BJ (cell line): ENCODE data around the gene SRF. TPM values are rescaled to one million over a fixed set of nuclear protein-coding genes. Genes with fewer than 3 reads are reported as not detected.

ENCODE experiments used
- CTCF ChIA-PET: fragments of 350-600 bp; formaldehyde crosslinking; extraction: SDS; loops from one replicate; lab custom pipeline; 2021; ENCODE audit warnings: antibody characterized with exemption, inconsistent platforms; lab: Yijun Ruan, JAX
- POLR2A ChIA-PET: fragments of 300-600 bp; sonication (Branson Sonifier 250); formaldehyde crosslinking; extraction: SDS; loops from one replicate; lab custom pipeline; 2021; ENCODE audit warnings: antibody characterized with exemption; lab: Charles Lee
- DNase-seq: peaks from one replicate; pipeline ENCODE4 v3.0.0-alpha.2; 2011; ENCODE audit warnings: low read depth
- H3K27me3 ChIP-seq: 2 replicates; pipeline ENCODE4 v1.6.0; 2011; ENCODE audit warnings: low read length; ENCODE audit not compliant: control insufficient read depth, insufficient read depth
- H3K36me3 ChIP-seq: 2 replicates; pipeline ENCODE4 v1.5.1; 2011; ENCODE audit warnings: low read length; ENCODE audit not compliant: control insufficient read depth, insufficient read depth
- H3K4me3 ChIP-seq: 2 replicates; pipeline ENCODE4 v1.5.1; 2011; ENCODE audit warnings: low read depth, mild to moderate bottlenecking, control low read depth, low read length
- CTCF ChIP-seq: IDR thresholded peaks from 2 replicates; pipeline ENCODE4 v1.5.1; 2011; ENCODE audit warnings: low read depth, mild to moderate bottlenecking, control low read depth, inconsistent platforms, low read length, moderate library complexity; ENCODE audit not compliant: insufficient read depth
- polyA plus RNA-seq: library from polyadenylated mRNA; depleted of rRNA; stranded (reverse); fragments of >200 nt; gene quantifications from 2 replicates; pipeline ENCODE4 v1.2.3, GENCODE V29; 2011

SRF gene
- polyA plus RNA-seq, 1 experiment = 50.5 TPM

- DNase-seq = peak; percentile 82
- ChIA-PET CTCF (interaction anchor here (0.9 to 5.3 kb wide), 10 partner anchors 18 to 225 kb away, joined by 3 to 25 read pairs (median 4); partner anchors contain the start of gene PTK7), POLR2A (interaction anchor here (1.8 kb wide), 1 partner anchor 49 kb away, joined by 7 read pairs; the partner anchor contains the start of gene PTK7)
- no peak for TF ChIP-seq CTCF
- Histone ChIP-seq H3K27me3 (no peaks in the 10 kb centered on the region), H3K36me3 (peaks cover 2% of the 10 kb centered on the region), H3K4me3 (no peak overlapping the region)
Observed at GRCh38 chr6:43125119-43125518, 46.0 kb upstream of the SRF start.

DNA sequence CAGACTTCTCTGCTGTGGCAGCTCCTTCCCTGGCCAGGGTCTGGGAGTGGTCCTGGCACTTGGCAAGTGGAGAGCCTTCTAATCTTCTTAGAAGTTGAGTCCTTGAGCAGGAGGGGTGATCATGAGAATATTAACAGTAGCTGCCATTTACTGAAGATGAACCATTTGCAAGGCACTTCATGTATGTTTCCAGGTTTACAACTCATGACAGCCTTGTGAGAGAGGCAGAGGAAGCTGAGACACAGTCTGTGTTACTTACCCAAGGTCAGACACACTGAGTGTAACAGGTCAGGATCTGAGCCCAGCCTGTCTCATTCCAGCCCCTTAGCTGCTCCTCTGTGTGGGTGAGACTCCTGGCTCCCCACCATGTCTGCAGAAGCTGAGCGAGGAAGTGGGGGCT is 45.5 kb upstream of the SRF start:
- POLR2A ChIA-PET = interaction anchor here (1.8 kb wide), 1 partner anchor 49 kb away, joined by 7 read pairs; the partner anchor contains the start of gene PTK7
- CTCF ChIA-PET = interaction anchor here (0.7 to 5.3 kb wide), 9 partner anchors 18 to 226 kb away, joined by 3 to 25 read pairs (median 4); partner anchors contain the start of gene PTK7

GRCh38 chr6:43127180-43127579 is 43.9 kb upstream of the SRF start:
- Histone ChIP-seq H3K27me3 (no peaks in the 10 kb centered on the region), H3K36me3 (peaks cover 16% of the 10 kb centered on the region), H3K4me3 (no peak overlapping the region)
- TF ChIP-seq CTCF = no peak
- DNase-seq = no peak
- CTCF ChIA-PET = interaction anchor here (1.2 to 5.3 kb wide), 2 partner anchors 14 to 16 kb away, joined by 3 to 25 read pairs; no protein-coding TSS in a partner anchor
- POLR2A ChIA-PET = no interaction called here

More for the DNA sequence above, 45.5 kb upstream of the SRF start:
- no peak for DNase-seq
- H3K4me3 ChIP-seq = no peak overlapping the region
- peaks cover 6% of the 10 kb centered on the region; the same call in 1 of the 2 replicates for H3K36me3 ChIP-seq
- no peaks in the 10 kb centered on the region for H3K27me3 ChIP-seq
- TF ChIP-seq CTCF = no peak

GRCh38 chr6:43127877-43128276 is 43.2 kb upstream of the SRF start:
- CTCF ChIA-PET = interaction anchor here (1.2 to 5.3 kb wide), 3 partner anchors 14 to 56 kb away, joined by 3 to 25 read pairs (median 10); no protein-coding TSS in a partner anchor
- TF ChIP-seq CTCF = no peak
- Histone ChIP-seq H3K27me3 (no peaks in the 10 kb centered on the region), H3K36me3 (peaks cover 22% of the 10 kb centered on the region), H3K4me3 (no peak overlapping the region)
- DNase-seq = no peak
- POLR2A ChIA-PET = no interaction called here

DNA sequence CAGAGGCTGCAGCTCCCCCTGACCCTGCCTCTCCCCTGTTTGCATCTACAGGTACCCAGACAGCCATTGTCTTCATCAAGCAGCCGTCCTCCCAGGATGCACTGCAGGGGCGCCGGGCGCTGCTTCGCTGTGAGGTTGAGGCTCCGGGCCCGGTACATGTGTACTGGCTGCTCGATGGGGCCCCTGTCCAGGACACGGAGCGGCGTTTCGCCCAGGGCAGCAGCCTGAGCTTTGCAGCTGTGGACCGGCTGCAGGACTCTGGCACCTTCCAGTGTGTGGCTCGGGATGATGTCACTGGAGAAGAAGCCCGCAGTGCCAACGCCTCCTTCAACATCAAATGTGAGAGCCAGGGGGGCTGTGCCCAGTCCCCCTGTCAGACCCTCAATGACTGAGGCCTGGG is 42.1 kb upstream of the SRF start:
- no peak overlapping the region for H3K4me3 ChIP-seq

More for the DNA sequence above, 42.1 kb upstream of the SRF start:
- ChIA-PET POLR2A (no interaction called here), CTCF (interaction anchor here (0.9 to 3.7 kb wide), 16 partner anchors 8 to 239 kb away, joined by 3 to 34 read pairs (median 7); partner anchors contain the start of genes MRPL2 and PTK7)
- TF ChIP-seq CTCF = no peak
- H3K36me3 ChIP-seq = peaks cover 25% of the 10 kb centered on the region
- no peaks in the 10 kb centered on the region for H3K27me3 ChIP-seq
- no peak for DNase-seq
